ENCODE results near the gene ST6GAL1.

Gene ST6GAL1

DNA sequence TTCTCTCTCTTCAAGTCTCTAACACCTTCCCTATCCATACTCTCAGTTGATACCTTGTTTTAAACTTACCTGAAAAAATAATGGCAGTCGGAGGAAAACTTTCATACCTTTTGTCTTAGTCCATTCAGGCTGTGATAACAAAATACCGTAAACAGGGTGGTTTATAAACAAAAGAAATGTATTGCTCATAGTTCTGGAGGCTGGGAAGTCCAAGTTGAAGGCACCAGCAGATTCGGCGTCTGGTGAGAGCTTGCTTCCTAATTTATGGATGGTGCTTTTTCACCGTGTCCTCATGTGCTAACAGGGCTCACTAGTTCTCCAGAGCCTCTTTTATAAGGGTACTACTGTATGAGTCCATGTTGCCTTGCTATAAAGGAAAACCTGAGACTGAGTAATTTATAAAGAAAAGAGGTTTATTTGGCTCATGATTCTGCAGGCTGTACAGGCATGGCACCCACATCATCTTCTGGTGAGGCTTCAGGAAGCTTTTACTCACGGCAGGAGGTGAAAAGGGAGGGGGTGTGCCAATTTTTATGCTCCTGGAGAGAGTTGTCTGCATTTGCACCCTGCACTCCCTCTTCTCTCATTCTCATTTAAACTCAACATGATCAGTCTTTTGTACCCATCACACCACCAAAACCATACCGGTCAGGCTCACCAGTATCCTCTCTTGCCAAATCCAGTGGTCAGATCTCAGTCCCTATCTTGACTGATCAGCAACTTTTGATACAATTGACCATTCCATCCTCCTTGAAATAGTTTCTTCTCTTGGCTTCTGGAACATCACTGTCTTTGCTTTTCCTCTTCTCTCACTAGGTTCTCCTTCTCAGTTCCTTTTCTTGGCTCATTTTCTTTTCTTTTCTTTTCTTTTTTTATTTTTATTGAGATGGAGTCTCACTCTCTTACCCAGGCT is 21.6 kb downstream of the ST6GAL1 start:
- TF ChIP-seq POLR2AphosphoS5 (IDR thresholded peaks at IDR 0.05; ENCODE audit: low read depth, low read length) = no peak
- TF ChIP-seq FOXP2 (optimal IDR thresholded peaks at IDR 0.05; ENCODE audit: borderline replicate concordance, extremely low read depth, extremely low read length, insufficient read depth) = no peak
- no peak for TF ChIP-seq SIN3A (IDR thresholded peaks at IDR 0.05; ENCODE audit: borderline replicate concordance, insufficient read depth, low read length)

DNA sequence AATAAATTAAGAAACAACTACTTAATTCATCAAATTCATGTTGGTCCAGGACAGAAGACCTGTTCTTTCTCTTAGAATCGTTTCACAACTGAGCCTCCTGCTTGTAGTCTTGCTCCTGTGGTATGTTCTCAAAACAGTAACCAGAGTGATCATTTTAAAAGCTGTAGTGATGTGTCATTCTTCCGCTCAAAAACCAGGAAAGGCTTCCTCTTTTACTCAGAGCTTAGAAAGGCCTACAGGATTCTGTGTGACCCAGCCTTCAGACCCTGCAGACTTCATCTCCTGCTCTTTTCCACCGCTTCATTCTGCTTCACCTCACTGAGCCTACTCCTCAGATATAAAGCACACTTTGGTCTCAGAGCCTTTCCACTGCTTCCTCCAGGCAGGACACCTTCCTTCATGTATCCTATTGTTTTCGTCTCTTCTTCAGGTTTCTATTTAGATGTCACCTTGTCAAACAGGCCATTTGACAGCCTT is 22.7 kb downstream of the ST6GAL1 start:
- TF ChIP-seq, protein P1, sequence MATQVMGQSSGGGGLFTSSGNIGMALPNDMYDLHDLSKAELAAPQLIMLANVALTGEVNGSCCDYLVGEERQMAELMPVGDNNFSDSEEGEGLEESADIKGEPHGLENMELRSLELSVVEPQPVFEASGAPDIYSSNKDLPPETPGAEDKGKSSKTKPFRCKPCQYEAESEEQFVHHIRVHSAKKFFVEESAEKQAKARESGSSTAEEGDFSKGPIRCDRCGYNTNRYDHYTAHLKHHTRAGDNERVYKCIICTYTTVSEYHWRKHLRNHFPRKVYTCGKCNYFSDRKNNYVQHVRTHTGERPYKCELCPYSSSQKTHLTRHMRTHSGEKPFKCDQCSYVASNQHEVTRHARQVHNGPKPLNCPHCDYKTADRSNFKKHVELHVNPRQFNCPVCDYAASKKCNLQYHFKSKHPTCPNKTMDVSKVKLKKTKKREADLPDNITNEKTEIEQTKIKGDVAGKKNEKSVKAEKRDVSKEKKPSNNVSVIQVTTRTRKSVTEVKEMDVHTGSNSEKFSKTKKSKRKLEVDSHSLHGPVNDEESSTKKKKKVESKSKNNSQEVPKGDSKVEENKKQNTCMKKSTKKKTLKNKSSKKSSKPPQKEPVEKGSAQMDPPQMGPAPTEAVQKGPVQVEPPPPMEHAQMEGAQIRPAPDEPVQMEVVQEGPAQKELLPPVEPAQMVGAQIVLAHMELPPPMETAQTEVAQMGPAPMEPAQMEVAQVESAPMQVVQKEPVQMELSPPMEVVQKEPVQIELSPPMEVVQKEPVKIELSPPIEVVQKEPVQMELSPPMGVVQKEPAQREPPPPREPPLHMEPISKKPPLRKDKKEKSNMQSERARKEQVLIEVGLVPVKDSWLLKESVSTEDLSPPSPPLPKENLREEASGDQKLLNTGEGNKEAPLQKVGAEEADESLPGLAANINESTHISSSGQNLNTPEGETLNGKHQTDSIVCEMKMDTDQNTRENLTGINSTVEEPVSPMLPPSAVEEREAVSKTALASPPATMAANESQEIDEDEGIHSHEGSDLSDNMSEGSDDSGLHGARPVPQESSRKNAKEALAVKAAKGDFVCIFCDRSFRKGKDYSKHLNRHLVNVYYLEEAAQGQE (IDR thresholded peaks at IDR 0.05; ENCODE audit: insufficient read depth in 1 of 2, low read depth in 2 of 2, low read length in 2 of 2) = no peak
- no peak for TF ChIP-seq FOXP2 (optimal IDR thresholded peaks at IDR 0.05; ENCODE audit: borderline replicate concordance, extremely low read depth, extremely low read length, insufficient read depth)
- no peak for TF ChIP-seq POLR2AphosphoS5 (IDR thresholded peaks at IDR 0.05; ENCODE audit: low read depth, low read length)
- no peak for TF ChIP-seq TAF1 (IDR thresholded peaks at IDR 0.05; ENCODE audit: borderline replicate concordance, insufficient read depth, low read length)
- TF ChIP-seq SIN3A (IDR thresholded peaks at IDR 0.05; ENCODE audit: borderline replicate concordance, insufficient read depth, low read length) = no peak

DNA sequence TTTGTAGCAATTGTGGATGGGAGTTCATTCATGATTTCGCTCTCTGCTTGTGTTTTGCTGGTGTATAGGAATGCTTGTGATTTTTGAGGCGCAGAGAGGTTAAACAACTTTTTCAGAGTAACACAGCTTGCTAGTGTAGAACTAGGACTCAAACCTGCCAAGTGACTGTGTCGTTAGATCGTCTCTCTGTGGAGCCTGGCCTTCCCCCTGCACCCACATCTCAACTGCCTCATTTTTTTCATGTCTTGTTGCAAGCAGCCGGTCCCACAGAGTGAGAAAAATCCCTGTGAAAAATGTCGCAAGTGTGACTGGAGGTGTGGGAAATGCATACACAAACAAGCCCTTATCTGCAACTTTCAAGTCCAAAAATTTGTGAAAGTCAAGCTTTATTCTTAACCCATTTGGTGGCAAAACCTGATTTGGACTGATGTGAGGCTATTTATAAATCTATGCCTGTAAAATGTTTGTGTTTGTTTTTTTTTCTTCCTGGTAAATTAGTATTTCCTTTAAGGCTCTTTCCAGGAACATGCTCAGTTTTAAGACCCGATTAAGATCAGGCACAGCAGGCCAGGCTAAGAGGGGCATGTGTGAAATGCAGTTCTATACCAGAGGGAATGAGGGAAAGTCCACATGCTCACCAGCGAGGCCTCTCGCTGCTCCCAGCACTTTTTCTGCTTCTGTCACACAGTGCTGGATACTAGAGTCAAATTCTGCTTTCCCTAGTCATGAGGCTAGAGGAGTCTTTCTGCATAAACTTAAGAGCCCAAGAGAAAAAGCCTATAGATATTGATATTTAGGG is 25.8 kb downstream of the ST6GAL1 start:
- no peak for TF ChIP-seq SIN3A (IDR thresholded peaks at IDR 0.05; ENCODE audit: borderline replicate concordance, insufficient read depth, low read length)
- TF ChIP-seq TAF1 (IDR thresholded peaks at IDR 0.05; ENCODE audit: borderline replicate concordance, insufficient read depth, low read length) = no peak
- no peak for TF ChIP-seq FOXP2 (optimal IDR thresholded peaks at IDR 0.05; ENCODE audit: borderline replicate concordance, extremely low read depth, extremely low read length, insufficient read depth)
- TF ChIP-seq, protein P1 (IDR thresholded peaks at IDR 0.05; ENCODE audit: insufficient read depth in 1 of 2, low read depth in 2 of 2, low read length in 2 of 2) = no peak
- TF ChIP-seq POLR2AphosphoS5 (IDR thresholded peaks at IDR 0.05; ENCODE audit: low read depth, low read length) = no peak

DNA sequence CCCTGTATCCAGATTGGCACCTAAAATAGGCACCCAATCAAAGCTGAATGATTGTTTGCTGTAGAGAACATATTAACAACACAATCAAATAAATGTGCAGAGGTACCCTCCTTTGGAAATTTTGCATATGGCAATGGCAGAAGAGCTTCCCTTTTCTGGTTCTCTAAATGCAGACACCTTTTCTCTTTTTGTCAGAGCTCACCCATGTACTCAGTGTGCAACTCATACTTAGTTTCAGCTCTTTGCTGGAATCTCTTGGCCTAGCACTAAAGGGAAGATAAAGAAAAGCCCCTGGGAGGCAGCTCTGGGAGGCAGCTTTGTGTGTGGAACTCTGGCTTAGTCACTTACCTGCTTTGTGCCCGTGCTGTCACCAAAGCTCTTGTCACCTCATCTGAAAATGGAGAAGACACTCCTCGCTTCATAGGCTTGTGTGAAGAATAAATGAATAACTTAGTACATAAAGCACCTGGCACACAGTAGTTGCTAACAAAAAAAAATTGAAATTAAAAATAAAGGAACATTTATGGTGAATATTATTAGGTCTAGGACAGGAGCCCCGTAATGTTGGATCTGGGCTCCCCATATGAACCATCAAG is 28.8 kb downstream of the ST6GAL1 start:
- TF ChIP-seq TAF1 (IDR thresholded peaks at IDR 0.05; ENCODE audit: borderline replicate concordance, insufficient read depth, low read length) (no peak), FOXP2 (optimal IDR thresholded peaks at IDR 0.05; ENCODE audit: borderline replicate concordance, extremely low read depth, extremely low read length, insufficient read depth) (no peak), POLR2AphosphoS5 (IDR thresholded peaks at IDR 0.05; ENCODE audit: low read depth, low read length) (no peak), SIN3A (IDR thresholded peaks at IDR 0.05; ENCODE audit: borderline replicate concordance, insufficient read depth, low read length) (no peak)
- TF ChIP-seq, protein P1 (IDR thresholded peaks at IDR 0.05; ENCODE audit: insufficient read depth in 1 of 2, low read depth in 2 of 2, low read length in 2 of 2) = no peak

DNA sequence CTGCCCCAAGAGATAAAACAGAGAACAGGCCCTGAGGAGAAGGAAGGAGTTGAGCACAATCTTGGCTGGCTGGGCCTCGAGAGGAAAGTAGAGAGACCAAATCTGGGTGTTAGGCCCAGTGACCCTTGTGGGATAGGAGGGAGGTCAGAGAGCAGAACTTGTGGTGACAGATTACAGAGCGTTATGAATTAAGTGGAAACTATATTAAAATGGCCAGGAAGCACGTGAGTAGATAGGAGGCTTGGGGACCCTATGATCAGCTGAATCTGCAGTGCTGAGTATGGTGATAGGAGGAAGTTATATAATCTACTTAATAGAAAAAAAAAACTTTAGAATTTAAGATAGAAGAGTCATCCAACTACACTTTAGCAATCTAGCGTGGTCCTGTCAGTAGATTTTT is 30.0 kb downstream of the ST6GAL1 start:
- TF ChIP-seq, protein P1 (IDR thresholded peaks at IDR 0.05; ENCODE audit: insufficient read depth in 1 of 2, low read depth in 2 of 2, low read length in 2 of 2) = no peak
- TF ChIP-seq SIN3A (IDR thresholded peaks at IDR 0.05; ENCODE audit: borderline replicate concordance, insufficient read depth, low read length) (no peak), FOXP2 (optimal IDR thresholded peaks at IDR 0.05; ENCODE audit: borderline replicate concordance, extremely low read depth, extremely low read length, insufficient read depth) (no peak), POLR2AphosphoS5 (IDR thresholded peaks at IDR 0.05; ENCODE audit: low read depth, low read length) (no peak), TAF1 (IDR thresholded peaks at IDR 0.05; ENCODE audit: borderline replicate concordance, insufficient read depth, low read length) (no peak)

Data from PFSK-1 (cell line).